Spinal cord (tissue), 10 donors: ENCODE data around the gene SARS1. TPM values are rescaled to one million over a fixed set of nuclear protein-coding genes. Genes with fewer than 3 reads are reported as not detected.
A peak's percentile ranks its signal among the peaks of the same experiment; 100 is the strongest.
"Not testable (repeated sequence)": the region's sequence is repeated elsewhere in the genome, so short reads cannot be mapped to it uniquely, and the experiment has no call there.

ENCODE experiments used
- DNase-seq, 6 donors: peaks; one replicate each; pipeline versions ENCODE4 v3.0.0 to v3.0.0-alpha.2; 2013 to 2015; ENCODE audit warnings: low spot score in 6 of 6, low read depth in 4 of 6
- H3K27ac ChIP-seq: one replicate; pipeline ENCODE4 v1.5.1; 2013; ENCODE audit warnings: low read depth, low read length, control low read depth
- H3K27me3 ChIP-seq: one replicate; pipeline ENCODE4 v1.6.1; 2013; ENCODE audit warnings: low read length; ENCODE audit not compliant: control insufficient read depth, insufficient read depth
- H3K36me3 ChIP-seq: one replicate; pipeline ENCODE4 v1.6.1; 2013; ENCODE audit warnings: low read length; ENCODE audit not compliant: control insufficient read depth, insufficient read depth
- H3K4me1 ChIP-seq: one replicate; pipeline ENCODE4 v1.6.1; 2013; ENCODE audit warnings: low read length; ENCODE audit not compliant: control insufficient read depth, insufficient read depth
- H3K4me3 ChIP-seq: one replicate; pipeline ENCODE4 v1.5.1; 2013; ENCODE audit warnings: low read depth, low read length, control low read depth
- H3K9me3 ChIP-seq: one replicate; pipeline ENCODE4 v1.6.1; 2013; ENCODE audit warnings: low read length; ENCODE audit not compliant: control insufficient read depth, insufficient read depth
- WGBS: methylation state at CpG from one replicate; pipeline ENCODE4 v1.1.5; 2013; ENCODE audit warnings: missing lambda C conversion rate; ENCODE audit not compliant: insufficient coverage; 5-methylcytosine and 5-hydroxymethylcytosine counted together
- polyA plus RNA-seq, 2 donors: library from polyadenylated mRNA; unstranded; fragments of 120-200 nt; gene quantifications; one replicate each; pipeline ENCODE4 v1.2.1, GENCODE V29; 2013; ENCODE audit not compliant: insufficient read length in 2 of 2
- total RNA-seq, 2 donors: library from RNA; depleted of rRNA in 1 of 2; stranded (reverse); fragments of 120-200 nt in 1 of 2; fragments of >200 nt in 1 of 2; gene quantifications; one replicate each; pipeline versions ENCODE4 v1.2.3 to v1.2.4, GENCODE V29; 2013 to 2014
- donor health status: healthy.

Gene SARS1
- total and polyA plus RNA-seq, 4 donors = 127 to 164 (median 156) TPM

GRCh38 chr1:109281680-109282496, 68.2 kb downstream of the SARS1 start:
- no peaks in the 10 kb centered on the region for H3K9me3 ChIP-seq
- peaks cover 16% of the 10 kb centered on the region for H3K36me3 ChIP-seq
- DNase-seq = peak in 1 of 6 donors; percentile 27
- peak overlapping the region; percentile 59 for H3K4me3 ChIP-seq
- H3K27me3 ChIP-seq = no peaks in the 10 kb centered on the region
- WGBS = 32% methylated on average over 21 of the region's 28 CpGs
- peak overlapping the region; percentile 96 for H3K27ac ChIP-seq
- H3K4me1 ChIP-seq = peaks cover 52% of the 10 kb centered on the region

GRCh38 chr1:109282497-109282951, 68.8 kb downstream of the SARS1 start:
- peaks cover 47% of the 10 kb centered on the region for H3K4me1 ChIP-seq
- DNase-seq = no peak
- H3K27me3 ChIP-seq = no peaks in the 10 kb centered on the region
- peaks cover 16% of the 10 kb centered on the region for H3K36me3 ChIP-seq
- peak overlapping the region; percentile 96 for H3K27ac ChIP-seq
- H3K9me3 ChIP-seq = no peaks in the 10 kb centered on the region
- WGBS = 3% methylated on average over 10 of the region's 10 CpGs
- H3K4me3 ChIP-seq = peak overlapping the region; percentile 59

GRCh38 chr1:109282952-109283747, 69.4 kb downstream of the SARS1 start, which contains the start of gene PSRC1:
PSRC1 (minus strand) TSS chr1:109283145.
- H3K4me3 ChIP-seq = peak within 1 kb of the TSS; percentile 59
- no peaks in the 10 kb centered on the region for H3K9me3 ChIP-seq
- WGBS = 1% methylated on average over 43 of the region's 56 CpGs
- no peaks in the 10 kb centered on the region for H3K27me3 ChIP-seq
- peak; percentile 86 to 99 (median 96) for DNase-seq
- peaks cover 16% of the 10 kb centered on the region for H3K36me3 ChIP-seq
- H3K27ac ChIP-seq = peak within 1 kb of the TSS; percentile 96
- peaks cover 42% of the 10 kb centered on the region for H3K4me1 ChIP-seq

DNA sequence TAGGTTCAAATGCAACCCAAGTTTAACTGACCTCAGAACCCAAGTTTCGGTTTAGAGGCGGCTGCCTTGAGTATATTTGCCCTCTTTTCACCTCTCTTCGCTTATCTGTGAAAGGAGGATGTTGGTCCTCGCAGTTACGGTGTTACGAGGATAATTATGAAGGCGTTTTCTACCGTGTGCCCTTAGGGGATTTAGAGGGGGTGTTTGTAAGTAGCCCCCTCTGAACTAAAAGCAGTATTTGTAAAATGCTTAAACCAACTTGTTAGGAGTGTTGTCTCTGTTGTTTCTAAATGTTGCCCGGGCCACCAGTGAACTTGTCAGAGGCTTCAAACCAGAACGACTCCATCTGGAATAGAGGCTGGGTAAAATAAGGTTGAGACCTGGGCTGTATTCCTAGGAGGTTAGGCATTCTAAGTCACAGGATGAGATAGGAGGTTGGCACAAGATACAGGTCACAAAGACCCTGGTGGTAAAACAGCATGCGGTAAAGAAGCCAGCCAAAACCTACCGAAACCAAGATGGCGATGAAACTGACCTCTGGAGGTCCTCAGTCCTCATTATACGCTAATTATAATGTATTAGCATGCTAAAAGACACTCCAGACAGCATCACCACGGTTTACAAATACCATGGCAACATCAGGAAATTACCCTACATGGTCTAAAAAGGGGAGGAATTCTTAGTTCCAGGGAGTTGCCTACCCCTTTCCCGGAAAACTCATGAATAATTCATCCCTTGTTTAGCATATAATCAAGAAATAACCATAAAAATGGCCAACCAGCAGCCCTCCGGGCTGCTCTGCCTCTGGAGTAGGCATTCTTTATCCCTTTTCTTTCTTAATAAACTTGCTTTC, 70.3 kb downstream of the SARS1 start:
- Histone ChIP-seq H3K27me3 (no peaks in the 10 kb centered on the region), H3K9me3 (no peaks in the 10 kb centered on the region), H3K4me1 (peaks cover 42% of the 10 kb centered on the region), H3K27ac (peak overlapping the region; percentile 96), H3K36me3 (peaks cover 16% of the 10 kb centered on the region), H3K4me3 (peak overlapping the region; percentile 59)
- peak in 2 of 6 donors; percentile 78 to 82 for DNase-seq
- 23% methylated on average over 6 of the region's 17 CpGs for WGBS

- not testable (repeated sequence) for DNase-seq, H3K9me3 ChIP-seq, H3K27me3 ChIP-seq, H3K27ac ChIP-seq, H3K36me3 ChIP-seq, H3K4me3 ChIP-seq
- H3K4me1 ChIP-seq = peaks cover 25% of the 10 kb centered on the region
- 65% methylated on average over 5 of the region's 5 CpGs for WGBS
These were observed 73.0 kb downstream of the SARS1 start for GRCh38 chr1:109286762-109287161.

Other genes starting within 250 kb of the SARS1 start
- 10 to 100 TPM; 36.0 to 92.9 TPM for gene WDR47, start 171.8 kb upstream of the SARS1 start, total RNA-seq
- 10 to 100 TPM; 61.8 to 77.3 TPM for gene WDR47, start 171.8 kb upstream of the SARS1 start, polyA plus RNA-seq
- 10 to 100 TPM; 23.6 to 91.6 TPM for gene TAF13, start 137.9 kb upstream of the SARS1 start, total RNA-seq
- 10 to 100 TPM; 66.6 to 90.8 TPM for gene TAF13, start 137.9 kb upstream of the SARS1 start, polyA plus RNA-seq
- 10 to 100 TPM; 45.2 to 51.2 TPM for gene TMEM167B, start 123.2 kb upstream of the SARS1 start, total RNA-seq
- 10 to 100 TPM; 31.8 to 37.3 TPM for gene TMEM167B, start 123.2 kb upstream of the SARS1 start, polyA plus RNA-seq
- gene ELAPOR1, start 99.8 kb upstream of the SARS1 start, total RNA-seq = 1 to 10 TPM; 4.0 to 9.3 TPM
- 1 to 10 TPM; 6.6 to 9.2 TPM for gene ELAPOR1, start 99.8 kb upstream of the SARS1 start, polyA plus RNA-seq
- gene CELSR2, start 35.6 kb downstream of the SARS1 start, total RNA-seq = 10 to 100 TPM; 13.4 to 32.6 TPM
- 10 to 100 TPM; 74.2 to 77.3 TPM for gene CELSR2, start 35.6 kb downstream of the SARS1 start, polyA plus RNA-seq
- 10 to 100 TPM in 1 of 2 donors, 1 to 10 TPM in 1; 9.0 to 27.4 TPM for gene PSRC1, start 69.2 kb downstream of the SARS1 start, total RNA-seq
- gene PSRC1, start 69.2 kb downstream of the SARS1 start, polyA plus RNA-seq = 10 to 100 TPM; 36.9 to 37.1 TPM
- under 1 TPM in 1 of 2 donors, not detected in 1; 0.11 TPM for gene MYBPHL, start 93.1 kb downstream of the SARS1 start, total RNA-seq
- gene MYBPHL, start 93.1 kb downstream of the SARS1 start, polyA plus RNA-seq = under 1 TPM; 0.22 to 0.68 TPM
- 10 to 100 TPM; 30.1 to 78.6 TPM for gene SORT1, start 184.0 kb downstream of the SARS1 start, total RNA-seq
- 10 to 100 TPM; 59.1 to 65.3 TPM for gene SORT1, start 184.0 kb downstream of the SARS1 start, polyA plus RNA-seq
- 10 to 100 TPM; 33.3 to 67.6 TPM for gene PSMA5, start 212.5 kb downstream of the SARS1 start, total RNA-seq
- 10 to 100 TPM; 69.9 to 86.0 TPM for gene PSMA5, start 212.5 kb downstream of the SARS1 start, polyA plus RNA-seq